HG03060 (cell line): Measurements from ENCODE around the gene NOXA1.

ENCODE experiments used
- ATAC-seq: cut with Tn5 transposase; IDR thresholded peaks from one replicate; pipeline ENCODE4 v1.9.1; 2021; ENCODE audit warnings: low read depth, moderate number of reproducible peaks; ENCODE audit not compliant: unreplicated experiment

The NOXA1 gene

DNA sequence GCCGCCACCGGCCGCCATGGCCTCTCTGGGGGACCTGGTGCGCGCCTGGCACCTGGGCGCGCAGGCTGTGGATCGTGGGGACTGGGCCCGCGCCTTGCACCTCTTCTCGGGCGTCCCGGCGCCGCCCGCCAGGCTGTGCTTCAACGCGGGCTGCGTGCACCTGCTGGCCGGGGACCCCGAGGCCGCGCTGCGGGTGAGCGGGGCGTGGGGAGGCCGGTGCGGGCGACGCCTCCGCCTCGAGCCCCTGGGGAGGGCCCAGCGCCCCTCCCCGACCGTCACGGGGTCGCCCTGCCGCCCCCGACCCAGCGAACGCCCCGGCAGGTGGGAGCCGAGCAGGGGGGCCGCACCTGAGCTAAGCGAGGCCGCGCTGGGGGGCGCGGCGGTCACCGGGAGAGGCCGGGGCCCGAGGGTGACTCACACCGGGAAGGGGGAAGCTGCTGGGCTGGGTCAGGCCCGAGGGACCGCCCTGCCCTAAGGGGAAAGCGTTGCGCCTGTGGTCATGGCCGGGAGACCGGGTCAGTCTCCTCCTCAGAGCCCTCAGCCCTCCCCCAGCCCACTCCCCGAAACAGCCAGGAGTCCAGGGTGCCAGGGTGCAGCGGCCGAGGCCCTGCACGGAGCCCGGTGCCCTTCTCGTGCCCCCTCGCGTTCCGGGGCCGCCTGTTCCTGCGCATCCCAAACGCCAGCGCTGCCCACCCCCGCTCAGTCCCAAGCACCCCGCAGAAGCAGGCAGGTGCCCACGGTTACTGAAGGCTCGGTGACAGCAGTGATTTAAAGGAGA lies 510 bp downstream of the NOXA1 start:
- ATAC-seq = peak; percentile 4

DNA sequence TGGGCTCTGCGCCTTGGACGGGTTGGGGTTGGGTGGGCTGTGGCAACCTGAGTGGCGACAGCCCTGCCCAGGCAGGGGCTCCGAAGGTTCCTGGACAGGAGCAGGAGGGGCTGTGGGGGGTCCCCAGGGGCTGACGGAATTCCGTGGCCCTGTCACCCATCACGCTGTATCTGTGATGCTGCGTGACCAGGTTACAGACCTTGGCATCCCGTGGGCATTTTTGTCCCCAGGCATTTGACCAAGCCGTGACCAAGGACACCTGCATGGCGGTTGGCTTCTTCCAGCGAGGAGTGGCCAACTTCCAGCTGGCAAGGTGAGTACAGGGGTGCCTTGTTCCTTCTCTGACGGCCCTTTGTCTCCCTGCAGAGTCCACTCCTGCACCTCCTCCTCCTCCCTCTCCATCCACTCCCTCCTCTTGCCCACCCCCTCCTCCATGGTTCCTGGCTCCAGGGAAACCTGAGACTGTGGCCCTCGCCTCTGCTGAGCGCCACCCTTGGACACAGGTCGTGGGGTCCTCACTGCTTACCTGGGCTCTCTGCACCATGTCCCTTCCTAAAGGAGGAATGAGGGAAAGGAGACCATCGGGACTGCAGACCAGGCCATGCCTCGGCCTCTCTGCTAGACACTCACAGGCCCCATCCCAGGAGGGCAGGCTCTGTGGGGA lies 3.0 kb downstream of the NOXA1 start:
- ATAC-seq = no peak

- ATAC-seq = no peak
These were observed 4.5 kb downstream of the NOXA1 start for GRCh38 chr9:137427454-137428310.

DNA sequence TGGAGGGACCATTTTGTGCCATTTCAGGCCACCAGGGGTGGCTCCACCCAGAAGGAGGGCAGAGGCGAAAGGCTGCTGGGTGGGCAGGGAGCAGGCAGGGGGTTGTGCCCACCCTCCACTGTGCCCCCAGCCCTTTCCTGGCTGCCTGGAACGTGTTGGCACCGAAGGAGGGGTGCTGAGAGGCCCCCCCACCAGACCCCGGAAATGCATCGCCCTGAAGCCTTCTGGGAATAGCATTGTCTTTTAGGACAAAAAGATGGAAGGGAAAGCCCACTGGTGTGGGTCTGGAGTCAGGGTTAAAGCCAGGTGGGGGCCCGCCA lies 5.1 kb downstream of the NOXA1 start:
- no peak for ATAC-seq

- no peak for ATAC-seq
These were observed 5.8 kb downstream of the NOXA1 start for GRCh38 chr9:137428841-137429545.

DNA sequence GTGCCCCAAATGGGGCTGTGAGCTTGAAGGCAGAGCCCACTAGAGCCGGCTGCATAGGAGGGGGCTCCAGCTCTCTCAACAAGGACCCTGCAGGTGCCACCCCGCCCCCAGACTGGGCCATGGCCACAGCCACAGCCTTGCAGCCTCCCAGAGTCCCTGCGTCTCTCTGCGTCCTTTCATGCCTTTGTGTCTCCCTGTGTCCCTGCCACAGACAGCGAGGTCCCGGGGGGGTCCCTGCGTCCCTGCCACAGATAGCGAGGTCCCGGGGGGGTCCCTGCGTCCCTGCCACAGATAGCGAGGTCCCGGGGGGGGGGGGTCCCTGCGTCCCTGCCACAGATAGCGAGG lies 6.3 kb downstream of the NOXA1 start:
- ATAC-seq = no peak

DNA sequence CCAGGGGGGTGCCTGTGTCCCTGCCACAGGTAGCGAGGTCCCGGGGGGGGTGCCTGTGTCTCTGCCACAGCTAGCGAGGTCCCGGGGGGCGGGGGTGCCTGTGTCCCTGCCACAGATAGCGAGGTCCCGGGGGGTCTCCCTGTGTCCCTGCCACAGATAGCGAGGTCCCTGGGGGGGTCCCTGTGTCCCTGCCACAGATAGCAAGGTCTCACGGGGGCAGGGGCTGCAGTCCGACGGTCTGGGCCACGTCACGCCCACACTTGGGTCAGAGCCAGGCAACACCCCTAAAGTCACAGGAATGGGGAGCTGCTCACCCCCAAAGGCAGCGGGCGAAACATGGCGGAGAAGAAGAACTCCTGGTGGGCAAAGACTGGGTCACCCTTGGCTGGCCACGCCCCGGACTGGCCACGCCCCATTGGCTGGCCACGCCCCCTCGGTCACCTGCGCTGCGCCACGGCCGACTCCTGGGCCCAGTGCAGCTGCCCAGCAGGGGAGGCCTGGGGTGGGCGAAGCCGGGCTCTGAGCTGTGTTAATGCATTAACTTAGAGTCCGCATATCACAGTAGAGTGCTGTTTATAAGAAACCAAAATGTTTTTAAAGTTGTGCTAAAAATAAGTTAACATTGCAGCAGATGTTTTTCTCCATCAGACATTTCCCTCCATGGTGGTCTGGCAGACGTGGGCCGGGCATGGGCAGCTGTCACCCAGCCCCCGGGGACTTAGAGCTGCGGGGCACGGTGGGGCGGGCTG lies 7.0 kb downstream of the NOXA1 start:
- no peak for ATAC-seq

DNA sequence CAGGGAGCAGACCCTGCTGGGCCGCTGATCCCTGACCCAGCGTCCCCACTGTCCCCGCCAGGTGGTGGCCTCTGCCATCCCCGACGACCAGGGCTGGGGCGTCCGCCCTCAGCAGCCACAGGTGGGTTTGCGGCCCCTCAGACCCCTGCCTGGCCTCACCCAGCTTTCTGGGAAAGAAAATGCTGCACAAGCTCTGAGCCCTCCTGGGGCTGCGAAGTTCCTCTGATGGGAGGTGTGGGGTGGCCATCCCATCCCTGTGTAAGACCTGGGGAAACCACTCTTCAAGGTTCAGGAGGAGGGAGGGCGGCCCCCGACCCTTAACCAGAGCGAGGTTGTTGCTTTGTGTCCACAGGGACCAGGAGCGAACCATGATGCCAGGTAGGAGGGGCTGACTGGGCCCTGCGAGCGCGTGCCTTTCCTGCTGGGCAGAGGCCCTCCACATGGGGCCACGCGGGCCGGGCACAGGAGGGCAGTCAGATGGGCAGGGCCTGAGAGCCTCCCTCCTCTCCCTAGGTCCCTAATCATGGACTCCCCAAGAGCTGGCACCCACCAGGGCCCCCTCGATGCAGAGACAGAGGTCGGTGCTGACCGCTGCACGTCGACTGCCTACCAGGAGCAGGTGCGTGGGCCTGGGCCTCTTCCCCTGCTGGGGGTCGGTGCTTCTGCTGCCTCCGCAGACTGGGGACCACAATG lies 7.7 kb downstream of the NOXA1 start:
- no peak for ATAC-seq

DNA sequence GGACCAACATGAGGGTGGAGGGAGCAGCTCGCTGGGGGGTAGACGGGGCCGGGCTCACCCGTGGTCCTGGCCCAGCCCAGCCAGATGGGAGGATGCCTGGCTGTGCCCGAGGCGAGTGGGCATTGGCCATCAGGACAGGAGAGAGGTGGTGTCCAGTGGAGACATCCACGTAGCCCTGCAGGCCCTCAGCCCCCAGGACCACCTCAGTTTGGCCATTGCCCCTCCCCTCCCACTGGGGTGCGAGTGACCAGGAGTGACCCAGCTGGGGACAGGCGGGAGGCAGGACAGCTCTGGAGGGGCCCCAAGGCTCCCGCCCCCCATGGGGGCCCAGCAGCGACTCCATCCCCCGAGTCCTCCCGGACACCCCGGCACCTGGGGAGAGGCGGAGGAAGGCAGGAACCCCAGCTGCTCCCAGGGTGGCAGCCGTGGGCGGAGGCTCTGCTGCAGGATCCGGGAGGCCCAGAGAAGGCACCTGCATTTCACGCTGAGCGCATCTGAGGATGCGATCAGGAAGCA lies 8.3 kb downstream of the NOXA1 start:
- ATAC-seq = no peak

DNA sequence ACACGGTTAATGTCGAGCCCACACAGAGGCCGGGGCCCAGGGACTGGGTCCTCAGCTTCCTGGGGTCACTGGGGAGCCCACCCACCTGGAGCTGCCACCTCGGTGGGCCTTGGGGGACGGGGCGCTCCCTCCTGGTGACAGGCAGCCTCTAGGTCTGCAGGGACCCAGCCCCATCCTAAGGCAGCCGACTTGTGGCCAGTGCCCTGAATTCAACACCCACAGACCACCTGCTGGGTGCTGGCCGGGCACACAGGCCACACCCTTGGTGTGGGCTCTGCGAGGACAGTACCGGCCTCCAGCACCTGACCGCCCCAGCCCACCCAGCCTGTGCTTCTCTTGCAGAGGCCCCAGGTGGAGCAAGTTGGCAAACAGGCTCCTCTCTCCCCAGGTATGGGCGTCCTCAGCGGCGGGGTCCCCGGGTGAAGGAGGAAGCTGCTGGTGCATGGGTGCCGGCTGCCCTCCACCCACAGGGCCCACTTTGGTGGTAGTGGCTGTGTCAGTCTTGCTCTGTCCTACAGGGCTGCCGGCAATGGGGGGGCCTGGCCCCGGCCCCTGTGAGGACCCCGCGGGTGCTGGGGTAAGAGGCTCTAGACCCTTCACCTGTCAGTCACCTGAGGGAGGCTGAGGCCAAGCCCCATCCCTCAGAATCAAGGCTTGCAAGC lies 9.6 kb downstream of the NOXA1 start:
- ATAC-seq = no peak

GRCh38 chr9:137433349-137433915 lies 10.2 kb downstream of the NOXA1 start:
- ATAC-seq = no peak

- ATAC-seq = no peak
These were observed 10.8 kb downstream of the NOXA1 start for GRCh38 chr9:137433916-137434431.

DNA sequence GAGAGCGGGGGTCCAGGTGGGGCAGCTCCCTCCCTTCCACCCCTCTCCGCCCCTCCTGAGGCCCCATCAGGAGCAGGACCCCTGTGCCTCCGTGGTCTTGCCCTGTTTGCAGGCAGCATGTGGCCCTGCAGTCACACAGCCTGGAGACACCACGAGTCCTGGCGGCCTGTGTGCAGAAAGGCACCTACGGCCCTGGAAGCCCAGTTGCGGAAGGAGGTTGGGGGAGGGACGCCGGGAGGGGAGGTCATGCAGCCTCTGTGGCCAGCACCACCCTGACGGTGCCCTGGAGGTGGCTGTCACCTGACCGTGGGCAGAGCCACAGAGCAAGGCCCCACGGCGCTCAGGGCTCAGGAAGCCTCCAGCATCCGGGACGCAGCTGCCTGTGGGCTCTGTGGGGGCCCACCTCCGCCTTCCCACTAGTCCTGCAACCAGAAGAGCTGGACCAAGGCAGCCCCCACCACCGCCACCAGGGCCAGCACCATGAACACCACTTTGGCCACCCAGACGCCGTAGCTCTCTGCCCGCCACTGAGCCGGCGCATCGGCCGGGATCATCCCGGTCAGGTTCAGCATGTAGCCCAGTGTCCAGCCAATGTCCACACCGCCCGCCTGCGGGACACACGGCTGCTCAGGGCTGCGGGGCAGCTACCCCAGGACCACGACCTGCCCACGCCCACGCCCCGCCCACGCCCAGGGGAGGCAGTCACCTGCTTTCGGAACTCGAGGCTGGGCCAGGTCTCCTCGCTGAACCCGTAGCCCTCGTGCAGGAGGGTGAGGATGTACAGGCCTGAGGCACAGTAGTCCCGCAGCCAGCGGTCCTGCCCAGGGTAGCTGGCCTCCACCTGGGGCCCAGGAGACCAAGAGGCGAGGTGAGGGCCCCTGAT lies 11.5 kb downstream of the NOXA1 start:
- ATAC-seq = no peak

- ATAC-seq = no peak
These were observed 12.2 kb downstream of the NOXA1 start for GRCh38 chr9:137435381-137435891.

- no peak for ATAC-seq
These were observed 13.0 kb downstream of the NOXA1 start for GRCh38 chr9:137435980-137436760.
